Erythroblast (primary cell): ENCODE results near the gene ADGRV1.

Source experiments
- GATA1 ChIP-seq: IDR thresholded peaks from 2 replicates; pipeline ENCODE4 v1.6.1; 2011; ENCODE audit warnings: low read depth, mild to moderate bottlenecking, control low read depth, low read length, moderate library complexity
- POLR2A ChIP-seq: IDR thresholded peaks from 2 replicates; pipeline ENCODE4 v1.6.1; 2011; ENCODE audit warnings: mild to moderate bottlenecking, low read length

- TF ChIP-seq POLR2A = no peak
- no peak for TF ChIP-seq GATA1
Measured at GRCh38 chr5:90991201-90991600, 432.6 kb downstream of the ADGRV1 start.
